B cell (primary cell): ENCODE results near the gene DDHD1.

ENCODE experiments used
- CTCF ChIP-seq: fragments of 200-600 bp; IDR thresholded peaks from one replicate; pipeline ENCODE4 v1.8.0; 2022; ENCODE audit warnings: antibody characterized with exemption, mild to moderate bottlenecking
- EZH2 ChIP-seq: IDR thresholded peaks from 2 replicates; pipeline ENCODE4 v1.6.1; 2012; ENCODE audit warnings: borderline replicate concordance, low read depth, mild to moderate bottlenecking, moderate library complexity, low read length; ENCODE audit not compliant: insufficient read depth, poor library complexity, severe bottlenecking

- no peak for TF ChIP-seq EZH2
- TF ChIP-seq CTCF: no peak
Observed at GRCh38 chr14:53144244-53144643, 8.9 kb downstream of the DDHD1 start.
